ENCODE results near the gene CBFB.

The CBFB gene

DNA sequence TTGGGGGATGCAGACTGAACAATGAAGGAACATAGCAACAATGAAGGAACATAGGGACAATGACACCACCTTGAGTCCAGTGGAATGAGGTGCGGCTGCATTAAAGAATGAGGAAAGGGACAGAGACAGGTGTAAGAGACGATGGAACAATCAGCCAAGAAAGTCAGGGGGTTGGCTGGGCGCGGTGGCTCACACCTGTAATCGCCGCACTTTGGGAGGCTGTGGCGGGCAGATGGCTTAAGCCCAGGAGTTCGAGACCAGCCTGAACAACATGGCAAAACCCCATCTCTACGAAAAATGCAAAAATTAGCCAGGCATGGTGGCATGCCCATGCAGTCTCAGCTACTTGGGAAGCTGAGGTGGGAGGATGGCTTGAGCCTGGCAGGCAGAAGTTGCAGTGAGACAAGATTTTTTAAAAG, 13.6 kb upstream of the CBFB start:
- H3K4me3 ChIP-seq (ENCODE audit: low read length): no peak overlapping the region
- DNase-seq (ENCODE audit: low read depth, low spot score): no peak

DNA sequence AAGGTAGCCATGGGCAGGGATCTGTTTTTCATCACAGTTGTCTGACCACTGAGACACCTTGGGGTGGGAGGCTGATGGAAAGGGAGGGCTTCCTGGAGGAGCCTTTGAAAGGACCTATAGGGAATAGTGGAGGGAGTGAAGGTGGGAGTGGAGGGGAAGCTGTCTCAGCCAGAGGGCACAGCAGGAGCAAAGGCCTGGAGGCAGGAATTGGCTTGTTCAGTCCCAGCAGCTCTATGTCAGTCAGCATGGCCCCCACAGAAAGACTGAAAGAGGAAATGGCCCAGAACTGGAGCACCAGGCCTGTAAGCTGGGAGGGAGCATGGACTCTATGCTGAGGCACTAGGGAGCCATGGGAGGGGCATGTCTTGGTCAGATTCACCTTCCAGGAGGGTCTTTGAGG, 12.8 kb upstream of the CBFB start:
- no peak overlapping the region for H3K4me3 ChIP-seq (ENCODE audit: low read length)
- DNase-seq (ENCODE audit: low read depth, low spot score): no peak

DNA sequence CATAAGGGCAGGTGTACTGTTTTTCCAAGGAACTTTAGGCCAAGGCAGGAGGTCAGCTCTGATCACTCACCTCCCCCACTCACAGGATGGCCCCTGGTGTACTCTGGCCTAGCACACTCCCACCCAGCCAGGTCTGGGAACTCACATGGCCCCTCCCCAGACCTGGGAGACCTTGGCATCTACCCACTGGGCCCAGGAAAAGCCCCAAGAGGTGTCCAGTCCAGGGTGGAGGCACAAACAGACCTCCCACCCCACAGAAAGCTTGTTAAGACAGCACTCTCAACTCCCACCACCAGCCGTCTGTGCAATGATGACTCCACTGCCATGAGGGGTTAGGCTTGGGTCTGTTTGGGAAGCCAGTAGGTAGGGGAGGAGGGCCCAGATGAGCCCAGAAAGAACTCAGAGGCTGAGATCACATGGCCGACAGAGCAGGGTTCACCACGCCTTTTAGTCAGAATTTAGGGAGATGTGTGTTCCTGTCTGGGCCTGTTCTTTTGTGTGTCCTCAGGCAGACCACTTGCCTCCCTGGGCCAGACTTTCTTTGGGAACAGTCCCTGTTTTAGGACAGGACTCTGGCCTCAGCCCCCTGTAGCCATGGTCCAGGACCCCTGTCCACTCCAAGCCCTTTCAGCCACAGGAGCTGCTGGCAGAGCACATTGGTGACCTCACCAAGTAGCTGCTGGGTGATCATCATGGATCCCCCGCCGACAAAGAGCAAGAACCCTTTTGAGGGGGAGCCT, 12.1 kb upstream of the CBFB start:
- H3K4me3 ChIP-seq (ENCODE audit: low read length): no peak overlapping the region
- DNase-seq (ENCODE audit: low read depth, low spot score): no peak

DNA sequence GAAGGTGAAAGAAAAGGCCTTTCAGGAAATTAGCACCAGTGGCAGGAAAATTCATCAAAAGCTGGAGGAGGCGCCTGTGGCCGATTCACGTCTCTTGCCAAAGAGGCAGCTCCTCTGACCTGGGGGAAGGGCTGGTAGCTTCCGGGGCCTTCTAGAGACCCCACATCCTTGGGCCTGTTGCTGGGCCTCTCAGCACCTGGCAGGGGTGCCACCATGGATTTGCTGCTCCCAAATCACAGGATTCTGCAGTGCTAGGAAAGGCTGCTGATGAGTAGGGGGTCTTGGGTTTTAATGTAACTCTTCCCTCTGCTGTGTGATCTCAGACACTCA, 11.6 kb upstream of the CBFB start:
- no peak for DNase-seq (ENCODE audit: low read depth, low spot score)
- no peak overlapping the region for H3K4me3 ChIP-seq (ENCODE audit: low read length)

DNA sequence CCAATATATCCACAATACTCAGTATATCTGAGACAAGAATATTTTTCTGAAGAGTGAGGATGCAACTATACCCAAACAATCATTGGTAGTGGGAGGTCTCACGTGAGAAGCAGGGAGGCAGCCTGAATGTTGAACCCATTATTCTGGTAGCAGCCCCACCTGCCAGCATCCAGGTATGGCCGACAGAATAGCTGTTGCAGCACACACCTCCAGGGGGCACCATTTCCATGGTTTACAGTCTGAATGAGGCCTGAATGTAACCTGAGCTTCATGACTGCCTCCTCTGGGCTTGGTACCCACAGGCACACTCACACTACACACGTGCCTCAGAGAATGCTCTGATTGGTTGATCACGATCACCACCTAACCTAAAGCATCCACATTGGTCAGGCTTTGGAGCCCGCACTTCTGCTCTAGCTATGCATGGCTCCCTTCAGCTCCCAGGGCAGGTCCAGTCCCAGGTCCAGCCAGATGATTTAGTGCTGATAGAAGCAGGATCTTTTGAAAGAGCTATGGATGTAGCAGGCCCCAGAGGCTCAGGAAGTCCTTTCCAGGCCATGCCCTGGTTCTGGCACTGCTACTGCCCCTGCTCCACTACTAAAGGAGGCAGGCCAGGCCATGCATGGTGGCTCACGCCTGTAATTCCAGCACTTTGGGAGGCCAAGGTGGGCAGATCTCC, 11.0 kb upstream of the CBFB start:
- H3K4me3 ChIP-seq (ENCODE audit: low read length): no peak overlapping the region
- peak; percentile 96 for DNase-seq (ENCODE audit: low read depth, low spot score)

DNA sequence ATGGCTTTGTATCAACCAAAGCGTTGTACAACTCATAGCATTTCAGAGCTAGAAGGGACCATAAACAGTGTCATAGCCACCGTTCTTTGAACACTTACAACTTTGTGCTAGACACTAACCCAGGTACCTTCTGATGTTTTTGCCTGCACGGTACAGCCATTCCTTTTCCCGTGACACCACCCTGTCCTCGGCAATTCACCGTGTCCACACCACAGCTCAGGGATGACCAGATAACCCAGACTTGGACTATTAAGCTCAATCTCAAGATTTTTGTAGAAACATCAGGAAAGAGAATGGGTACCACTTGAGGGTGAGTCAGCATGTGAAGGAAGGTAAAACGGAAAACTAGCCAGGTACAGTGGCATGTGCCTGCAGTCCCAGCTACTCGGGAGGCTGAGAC, 9.8 kb upstream of the CBFB start:
- no peak overlapping the region for H3K4me3 ChIP-seq (ENCODE audit: low read length)
- DNase-seq (ENCODE audit: low read depth, low spot score): no peak

DNA sequence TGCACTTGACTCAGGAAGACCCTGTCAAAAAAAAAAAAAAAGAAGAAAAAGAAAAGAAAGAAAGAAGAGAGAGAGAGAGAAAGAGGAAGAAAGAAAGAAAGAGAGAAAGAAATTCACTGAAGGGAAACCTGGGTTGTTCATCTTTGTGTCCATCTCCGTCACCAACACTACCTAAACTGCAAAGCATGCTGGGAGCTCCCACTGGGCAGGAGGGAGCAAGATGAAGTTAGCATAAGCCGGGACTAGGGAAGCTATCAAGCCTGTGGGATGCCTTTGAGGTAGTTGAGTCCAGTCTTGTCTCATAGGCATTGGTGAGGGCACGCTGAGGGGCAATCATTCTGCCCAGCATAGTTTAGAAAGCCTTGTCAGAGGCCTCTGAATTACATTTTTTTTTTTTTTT, 7.6 kb upstream of the CBFB start:
- no peak overlapping the region for H3K4me3 ChIP-seq (ENCODE audit: low read length)
- no peak for DNase-seq (ENCODE audit: low read depth, low spot score)

DNA sequence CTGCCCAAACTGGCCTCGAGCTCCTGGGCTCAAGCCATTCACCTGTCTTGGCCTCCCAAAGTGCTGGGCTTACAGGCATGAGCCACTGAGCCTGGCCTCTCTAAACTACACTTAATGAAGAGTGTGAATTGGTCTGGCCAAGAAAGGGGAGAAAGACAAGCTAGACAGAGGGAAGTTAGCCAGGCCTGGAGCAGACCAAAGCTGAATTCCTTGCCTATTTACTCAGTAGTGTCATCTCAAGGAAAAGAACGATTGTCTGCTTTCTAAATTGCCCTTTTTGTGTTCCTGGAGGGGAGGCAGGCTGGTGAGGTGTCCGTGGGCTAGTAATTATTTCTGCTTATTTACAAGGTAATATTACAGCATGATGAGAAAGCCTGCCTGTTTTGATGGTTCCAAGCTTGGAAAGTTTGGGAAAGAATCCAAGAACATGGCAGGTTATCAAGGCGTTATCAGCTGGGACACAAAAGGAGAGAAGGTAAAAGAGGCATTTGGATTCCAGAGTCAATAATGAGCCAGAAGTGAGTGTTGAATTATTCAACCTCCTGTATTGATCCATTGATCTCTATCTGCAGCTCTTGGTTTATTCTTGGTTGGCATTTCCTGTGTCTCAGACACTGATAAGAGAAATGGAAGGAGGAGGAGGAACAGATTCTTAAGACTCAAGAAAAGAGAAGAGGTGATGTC, 6.3 kb upstream of the CBFB start:
- DNase-seq (ENCODE audit: low read depth, low spot score): no peak
- H3K4me3 ChIP-seq (ENCODE audit: low read length): no peak overlapping the region

DNA sequence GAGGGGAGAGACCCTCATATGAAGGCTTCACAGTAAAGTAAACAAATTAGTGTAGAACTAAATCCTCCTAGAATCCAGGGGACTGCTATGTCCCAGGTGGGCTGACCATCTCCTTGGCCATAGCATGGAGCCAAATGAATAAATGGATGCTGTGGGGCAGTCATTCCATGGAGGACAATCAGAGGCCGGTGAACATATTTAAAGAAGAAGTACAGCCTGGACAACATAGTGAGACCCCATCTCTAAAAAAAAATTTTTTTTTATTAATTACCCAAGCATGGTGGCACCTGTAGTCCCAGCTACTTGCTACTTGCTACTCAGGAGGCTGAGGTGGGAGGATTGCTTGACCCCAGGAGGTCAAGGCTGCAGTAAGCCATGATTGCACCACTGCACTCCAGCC, 5.3 kb upstream of the CBFB start:
- no peak for DNase-seq (ENCODE audit: low read depth, low spot score)
- H3K4me3 ChIP-seq (ENCODE audit: low read length): no peak overlapping the region

DNA sequence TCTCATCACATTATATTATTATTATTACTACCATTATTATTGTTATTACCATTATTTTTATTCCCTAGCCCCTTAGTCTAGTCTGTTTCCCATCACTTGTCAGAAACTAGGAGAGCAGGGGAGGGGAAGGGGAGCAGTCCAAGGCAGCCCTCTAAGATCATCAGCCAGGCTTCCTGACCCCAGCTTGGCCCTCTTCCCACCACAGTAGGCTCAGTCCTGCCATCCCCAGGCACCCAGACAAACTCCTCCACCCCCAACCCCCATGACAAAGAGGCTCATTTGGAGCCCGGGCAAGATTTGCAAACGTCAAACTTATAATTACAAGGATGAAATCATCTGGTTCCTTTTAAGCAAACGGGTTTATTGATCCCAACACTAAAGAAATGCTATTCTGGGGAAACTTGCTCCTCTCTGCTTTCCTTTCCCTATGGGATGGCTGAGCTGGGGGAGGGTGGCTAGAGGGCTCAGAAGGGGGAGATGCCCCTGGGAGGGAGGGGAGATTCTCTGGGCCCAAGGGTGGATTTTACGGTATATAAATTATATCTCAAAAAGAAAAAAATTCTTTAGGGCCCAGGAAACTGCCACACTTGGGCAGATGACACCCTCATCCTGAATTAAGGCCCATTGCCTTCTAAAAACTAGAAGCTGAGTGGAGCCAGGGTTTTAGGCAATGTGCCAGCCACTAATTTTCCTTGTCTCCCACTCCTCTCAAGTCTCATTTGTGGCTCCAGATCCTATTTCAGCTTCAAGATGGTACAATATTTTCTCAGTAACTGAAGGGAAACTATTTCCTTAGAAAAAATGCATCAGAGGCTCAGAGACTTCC, 4.4 kb upstream of the CBFB start:
- DNase-seq (ENCODE audit: low read depth, low spot score): no peak

DNA sequence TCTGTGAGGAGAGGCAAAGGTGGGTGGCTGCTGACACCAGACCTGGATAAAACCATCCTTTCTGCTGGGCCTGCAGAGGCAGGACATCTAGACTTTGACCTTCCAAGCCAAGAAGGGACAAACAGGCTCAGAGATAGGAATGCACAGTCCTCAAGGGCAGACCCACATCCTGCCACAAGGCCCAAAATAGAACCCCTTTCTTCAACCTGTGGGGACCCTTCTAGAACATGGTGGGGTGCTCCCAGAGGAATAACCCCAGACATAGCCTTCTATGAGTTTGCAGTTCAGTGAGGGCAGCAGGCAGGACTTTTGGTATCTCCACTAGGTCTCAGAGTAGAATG, 3.8 kb upstream of the CBFB start:
- H3K4me3 ChIP-seq (ENCODE audit: low read length): no peak overlapping the region
- no peak for DNase-seq (ENCODE audit: low read depth, low spot score)

More for the DNA sequence above, 4.4 kb upstream of the CBFB start:
- H3K4me3 ChIP-seq (ENCODE audit: low read length): no peak overlapping the region

DNA sequence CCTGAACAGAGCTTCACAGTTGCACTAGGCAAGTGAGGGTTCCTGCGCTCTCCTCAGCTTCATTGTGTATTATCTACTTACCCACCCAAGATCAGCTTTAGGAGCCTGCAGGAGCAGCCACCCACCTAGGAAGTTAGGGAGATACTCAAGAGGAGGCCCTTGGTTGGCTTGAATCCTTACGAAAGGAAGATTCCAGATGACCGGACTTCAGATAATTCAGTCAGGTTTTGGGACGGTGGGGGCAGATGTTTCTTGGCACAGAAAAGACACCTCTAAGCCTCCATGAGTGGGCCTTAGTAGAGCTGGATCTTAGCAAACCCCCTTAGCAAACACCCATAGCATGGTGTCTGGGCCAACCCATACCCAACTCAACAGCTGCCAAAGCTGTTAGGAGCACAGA, 2.4 kb upstream of the CBFB start:
- DNase-seq (ENCODE audit: low read depth, low spot score): no peak
- no peak overlapping the region for H3K4me3 ChIP-seq (ENCODE audit: low read length)

DNA sequence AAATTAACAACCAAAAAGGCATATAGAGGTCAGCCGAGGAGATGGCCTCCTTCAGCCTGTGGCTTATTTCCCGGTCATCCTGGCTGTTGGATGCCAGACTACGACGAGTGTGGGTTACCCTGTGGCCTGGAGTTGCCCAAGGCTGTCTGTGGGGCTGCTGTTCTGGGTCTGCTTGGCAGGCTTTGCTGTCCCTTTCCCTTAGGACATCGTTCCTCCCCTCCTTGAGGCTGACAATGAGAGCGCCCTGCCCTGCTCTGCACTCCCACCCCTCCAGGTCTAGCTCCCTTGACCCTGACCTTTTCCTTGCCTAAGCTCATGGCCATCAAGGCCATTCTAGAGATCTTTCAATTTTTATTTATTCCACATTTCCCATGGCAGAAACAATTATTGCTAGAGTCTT, 1.9 kb upstream of the CBFB start:
- DNase-seq (ENCODE audit: low read depth, low spot score): no peak
- H3K4me3 ChIP-seq (ENCODE audit: low read length): no peak overlapping the region

DNA sequence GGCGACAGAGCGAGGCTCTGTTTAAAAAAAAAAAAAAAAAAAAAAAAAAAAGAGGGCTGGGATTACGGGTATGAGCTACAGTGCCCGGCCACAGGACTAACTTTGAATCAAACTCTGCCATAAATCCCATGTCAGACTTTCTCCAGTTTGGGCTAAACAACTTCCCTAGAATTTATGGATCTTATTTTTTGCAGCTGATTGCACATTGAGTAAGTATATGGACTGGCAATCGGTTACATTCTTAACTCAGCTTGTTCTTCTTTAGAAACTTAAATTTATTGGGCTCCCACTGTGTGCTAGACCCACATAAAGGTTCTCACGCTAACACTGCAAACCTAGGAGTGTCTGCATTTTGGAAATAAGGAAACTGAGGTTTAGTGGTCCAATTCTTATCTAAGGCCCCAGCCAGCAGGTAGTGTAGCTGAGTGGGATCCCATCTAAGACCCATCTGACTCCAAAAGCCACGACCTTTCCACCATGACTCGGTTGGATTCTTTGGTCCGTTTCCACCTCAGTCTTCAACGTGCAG, 718 bp upstream of the CBFB start:
- no peak for DNase-seq (ENCODE audit: low read depth, low spot score)

DNA sequence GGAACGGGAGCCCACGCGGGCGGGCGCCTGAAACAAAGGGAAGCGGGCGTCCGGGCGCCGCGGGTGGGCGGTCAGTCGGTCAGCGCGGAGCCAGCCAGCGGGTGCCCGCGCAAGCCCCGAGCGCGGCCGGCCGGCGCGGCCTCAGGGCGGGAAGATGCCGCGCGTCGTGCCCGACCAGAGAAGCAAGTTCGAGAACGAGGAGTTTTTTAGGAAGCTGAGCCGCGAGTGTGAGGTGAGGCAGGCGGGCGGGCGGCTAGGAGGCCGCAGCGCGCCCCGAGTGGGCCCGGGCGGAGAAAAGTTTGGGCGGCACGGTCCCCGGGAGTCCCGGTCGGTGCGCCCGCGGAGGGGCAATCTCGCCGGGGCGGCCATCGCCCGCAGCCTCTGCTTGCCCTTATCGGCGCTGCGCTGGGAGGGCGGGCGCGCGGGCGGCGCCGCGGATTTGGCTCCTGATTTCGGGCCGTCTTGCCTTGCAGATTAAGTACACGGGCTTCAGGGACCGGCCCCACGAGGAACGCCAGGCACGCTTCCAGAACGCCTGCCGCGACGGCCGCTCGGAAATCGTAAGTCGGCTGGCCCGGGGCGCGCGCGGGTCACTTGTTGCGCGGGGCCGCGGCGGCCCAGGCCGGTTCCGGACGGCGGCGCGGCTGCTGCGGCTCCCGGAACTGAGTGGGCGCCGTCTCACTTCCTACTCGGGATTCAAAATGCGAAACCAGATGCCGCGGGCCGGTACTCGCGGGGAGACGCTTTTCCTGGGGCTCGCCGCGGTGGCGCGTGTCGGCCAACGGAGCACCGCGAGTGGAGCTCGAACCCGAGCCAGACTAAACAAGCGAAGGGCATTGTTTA, 526 bp downstream of the CBFB start:
- DNase-seq (ENCODE audit: low read depth, low spot score): no peak
- H3K4me3 ChIP-seq (ENCODE audit: low read length): peak overlapping the region; percentile 61

More for the DNA sequence above, 718 bp upstream of the CBFB start:
- peak overlapping the region; percentile 75 for H3K4me3 ChIP-seq (ENCODE audit: low read length)

DNA sequence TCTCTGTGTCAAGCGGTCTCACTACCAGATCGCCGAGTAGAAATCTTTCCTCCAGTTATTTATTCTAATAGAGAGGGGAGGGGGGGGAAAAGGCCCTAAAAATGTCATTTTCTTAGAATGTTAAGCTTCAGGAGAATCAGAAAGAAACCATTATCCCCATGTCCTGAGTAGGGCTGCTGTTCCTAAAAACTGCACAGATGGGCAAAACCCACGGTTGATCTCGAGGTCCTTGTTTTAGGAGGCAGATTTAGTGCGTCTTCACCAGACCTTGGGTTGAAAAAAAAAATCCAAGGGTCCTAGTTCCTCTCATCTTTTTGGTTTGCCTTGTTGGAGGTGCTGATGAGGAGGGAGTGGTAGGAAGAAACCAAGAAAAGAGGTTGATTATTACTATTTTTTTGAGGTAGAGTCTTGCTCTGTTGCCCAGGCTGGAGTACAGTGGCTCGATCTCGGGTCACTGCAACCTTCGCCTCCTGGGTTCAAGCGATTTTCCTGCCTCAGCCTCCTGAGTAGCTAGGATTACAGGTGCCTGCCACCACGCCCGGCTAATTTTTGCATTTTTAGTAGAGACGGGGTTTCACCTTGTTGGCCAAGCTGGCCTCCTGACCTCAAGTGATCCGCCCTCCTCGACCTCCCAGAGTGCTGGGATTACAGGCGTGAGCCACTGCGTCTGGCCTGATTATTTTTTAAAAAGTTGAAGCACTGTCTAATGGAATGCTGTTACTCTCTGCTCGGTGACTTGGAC, 1.4 kb downstream of the CBFB start:
- H3K4me3 ChIP-seq (ENCODE audit: low read length): peak overlapping the region; percentile 61
- no peak for DNase-seq (ENCODE audit: low read depth, low spot score)

DNA sequence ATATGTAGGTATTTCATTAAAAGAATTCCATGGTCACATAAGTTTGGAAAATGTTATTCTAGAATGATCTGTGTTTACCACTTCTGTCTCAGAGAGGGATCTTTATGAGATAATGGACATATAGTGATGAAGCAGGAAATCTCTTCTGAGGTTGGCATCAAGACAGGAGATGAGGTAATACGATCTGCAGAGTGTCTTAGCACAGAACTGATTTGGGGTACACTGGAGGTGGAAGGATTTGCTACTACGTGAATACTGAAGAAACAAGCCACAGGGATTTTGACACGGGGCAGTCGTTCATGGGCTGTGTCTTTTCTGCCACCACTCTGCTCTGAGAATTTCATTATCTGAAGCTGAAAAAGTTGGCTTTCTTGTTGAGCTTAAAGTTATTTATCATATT, 5.5 kb downstream of the CBFB start:
- no peak for DNase-seq (ENCODE audit: low read depth, low spot score)
- H3K4me3 ChIP-seq (ENCODE audit: low read length): no peak overlapping the region

DNA sequence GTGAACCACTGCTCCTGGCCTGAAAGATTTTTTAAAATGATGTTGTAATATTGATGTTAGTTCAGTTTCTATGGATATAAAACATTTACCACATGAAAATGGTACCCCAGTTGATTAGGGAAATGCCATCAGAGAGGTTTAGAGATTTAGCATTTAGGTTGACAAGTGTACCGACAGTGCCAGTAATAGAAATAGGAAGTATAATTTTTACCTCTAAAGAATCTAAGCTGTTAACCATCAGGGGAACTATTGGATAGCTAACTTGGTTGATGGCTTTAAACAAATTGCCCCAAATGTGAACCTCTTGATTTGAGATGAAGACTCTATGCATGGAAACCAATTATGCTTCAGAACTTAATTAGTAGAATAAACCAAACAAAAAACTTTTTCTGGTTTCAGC, 6.4 kb downstream of the CBFB start:
- H3K4me3 ChIP-seq (ENCODE audit: low read length): no peak overlapping the region
- no peak for DNase-seq (ENCODE audit: low read depth, low spot score)
